ENCODE measurements around the gene ZNF862.

GRCh38 chr7:149861728-149862045 is 23.5 kb downstream of the ZNF862 start:
- TF ChIP-seq ESRRA (IDR thresholded peaks at IDR 0.05; ENCODE audit: low read length) = no peak
- TF ChIP-seq SUZ12 (IDR thresholded peaks at IDR 0.05; ENCODE audit: unreplicated experiment) = no peak

All from GM12878 (cell line).